ENCODE results near the gene NKG7. TPM values are rescaled to one million over a fixed set of nuclear protein-coding genes. Genes with fewer than 3 reads are reported as not detected.

The NKG7 gene
- total and polyA plus RNA-seq, 2 of the 13 experiments (the other 11 are each of a cell fraction or from before 2014, with no cell fraction given): 0.40 TPM; not detected in 1

GRCh38 chr19:51338563-51339312 lies 33.7 kb downstream of the NKG7 start (continued):
- no peak for TF ChIP-seq ZNF318 (CRISPR knock-in tag; IDR thresholded peaks at IDR 0.05)
- TF ChIP-seq ATF6 (CRISPR knock-in tag; conservative IDR thresholded peaks at IDR 0.05): no peak
- TF ChIP-seq ZNF576 (CRISPR knock-in tag; IDR thresholded peaks at IDR 0.05): no peak
- peak; percentile 14 for TF ChIP-seq ASH2L (IDR thresholded peaks at IDR 0.05; ENCODE audit: insufficient read length, low read depth, low read length)
- TF ChIP-seq ZNF761 (CRISPR knock-in tag; conservative IDR thresholded peaks at IDR 0.05): no peak
- TF ChIP-seq HDAC2 (CRISPR knock-in tag; IDR thresholded peaks at IDR 0.05): no peak
- TF ChIP-seq GPN1 (CRISPR knock-in tag; IDR thresholded peaks at IDR 0.05; ENCODE audit: borderline replicate concordance): no peak
- TF ChIP-seq ZNF263 (CRISPR knock-in tag; IDR thresholded peaks at IDR 0.05): peak; percentile 77; the same call in 1 of the 2 replicates
- no peak for TF ChIP-seq RNF219 (CRISPR knock-in tag; IDR thresholded peaks at IDR 0.05)

Data from HepG2 (cell line).